Endometrial microvascular endothelial cells (primary cell): ENCODE results near the gene PPP1R14C. TPM values are rescaled to one million over a fixed set of nuclear protein-coding genes. Genes with fewer than 3 reads are reported as not detected.

ENCODE experiments used
- total RNA-seq: library from RNA; depleted of rRNA; stranded (reverse); fragments of >200 nt; gene quantifications from one replicate; pipeline ENCODE4 v1.2.3, GENCODE V29; 2015; ENCODE audit errors: inconsistent ontology term

PPP1R14C gene
- total RNA-seq, 1 donor from 2014 or later, result not detected

Other genes starting within 250 kb of the PPP1R14C start
- 0.74 TPM for gene RAET1E, start 244.9 kb upstream of the PPP1R14C start, total RNA-seq
- gene RAET1G, start 219.9 kb upstream of the PPP1R14C start, total RNA-seq, result 0.37 TPM
- 27.2 TPM for gene ULBP2, start 201.0 kb upstream of the PPP1R14C start, total RNA-seq
- gene ULBP1, start 179.1 kb upstream of the PPP1R14C start, total RNA-seq, result 2.0 TPM
- not detected for gene RAET1L, start 117.5 kb upstream of the PPP1R14C start, total RNA-seq
- 13.1 TPM for gene ULBP3, start 73.9 kb upstream of the PPP1R14C start, total RNA-seq
- not detected for gene IYD, start 226.0 kb downstream of the PPP1R14C start, total RNA-seq